WTC11 (cell line): ENCODE data around the gene REX1BD. TPM values are rescaled to one million over a fixed set of nuclear protein-coding genes. Genes with fewer than 3 reads are reported as not detected.

Experiments
- ATAC-seq: fragments of 200-7000 bp; cut with Tn5 transposase; 2 replicates; pipeline ENCODE4 v1.10.0; 2021; ENCODE audit warnings: mild to moderate bottlenecking, moderate library complexity
- CTCF ChIA-PET: fragments of 300-600 bp; sonication (Branson Sonifier 250); formaldehyde crosslinking; loops from one replicate; lab custom pipeline; 2021; ENCODE audit warnings: antibody characterized with exemption; lab: Charles Lee
- POLR2A ChIA-PET: fragments of 350-600 bp; sonication (Branson Sonifier 250); formaldehyde crosslinking; loops from one replicate; lab custom pipeline; 2021; ENCODE audit warnings: antibody characterized with exemption; lab: Charles Lee
- DNase-seq: peaks from one replicate; pipeline ENCODE4 v3.0.0; 2021; ENCODE audit warnings: low spot score
- H3K27ac Mint-ChIP-seq: 2 replicates; pipeline ENCODE4 v1.8.0; 2021; ENCODE audit warnings: mixed read lengths
- H3K27me3 Mint-ChIP-seq: 2 replicates; pipeline ENCODE4 v1.8.0; 2021; ENCODE audit warnings: low read depth, mild to moderate bottlenecking, moderate library complexity, mixed read lengths
- H3K36me3 Mint-ChIP-seq: 2 replicates; pipeline ENCODE4 v1.8.0; 2021; ENCODE audit warnings: mixed read lengths
- H3K4me1 Mint-ChIP-seq: 2 replicates; pipeline ENCODE4 v1.8.0; 2022; ENCODE audit warnings: mixed read lengths
- H3K4me3 Mint-ChIP-seq: 2 replicates; pipeline ENCODE4 v1.8.0; 2021; ENCODE audit warnings: mild to moderate bottlenecking, moderate library complexity, mixed read lengths
- H3K9me3 Mint-ChIP-seq: 2 replicates; pipeline ENCODE4 v1.8.0; 2021; ENCODE audit warnings: mixed read lengths
- ELF4 ChIP-seq: sonication (generic); formaldehyde crosslinking; IDR thresholded peaks from 2 replicates; pipeline ENCODE4 v1.8.1; 2022; ENCODE audit warnings: low read depth, mild to moderate bottlenecking, moderate library complexity, missing genetic modification reagents
- EMX1 ChIP-seq: fragments of 250-450 bp; sonication (Bioruptor Pico); IDR thresholded peaks from 2 replicates; pipeline ENCODE4 v1.8.0; 2021; ENCODE audit warnings: mild to moderate bottlenecking
- FOXP1 ChIP-seq: sonication (generic); formaldehyde crosslinking; IDR thresholded peaks from 2 replicates; pipeline ENCODE4 v1.8.0; 2022; ENCODE audit warnings: missing genetic modification reagents, mild to moderate bottlenecking, moderate library complexity, borderline replicate concordance
- GABPB1 ChIP-seq: sonication (generic); formaldehyde crosslinking; IDR thresholded peaks from 2 replicates; pipeline ENCODE4 v1.8.1; 2023; ENCODE audit warnings: mild to moderate bottlenecking, missing genetic modification reagents
- GRHL2 ChIP-seq: fragments of 250-450 bp; sonication (Bioruptor Pico); IDR thresholded peaks from 2 replicates; pipeline ENCODE4 v1.8.0; 2022; ENCODE audit warnings: mild to moderate bottlenecking, moderate library complexity; ENCODE audit not compliant: insufficient replicate concordance, severe bottlenecking
- JUN ChIP-seq: sonication (generic); formaldehyde crosslinking; IDR thresholded peaks from 2 replicates; pipeline ENCODE4 v1.8.0; 2023; ENCODE audit warnings: mild to moderate bottlenecking, missing genetic modification reagents
- MYBL2 ChIP-seq: sonication (generic); formaldehyde crosslinking; IDR thresholded peaks from 2 replicates; pipeline ENCODE4 v1.8.1; 2023; ENCODE audit warnings: mild to moderate bottlenecking, moderate library complexity, missing genetic modification reagents
- NR3C1 ChIP-seq: sonication (generic); formaldehyde crosslinking; conservative IDR thresholded peaks from 2 replicates; pipeline ENCODE4 v1.8.1; 2023; ENCODE audit warnings: low read depth, mild to moderate bottlenecking, missing genetic modification reagents
- ZNF423 ChIP-seq: fragments of 250-450 bp; sonication (Bioruptor Pico); IDR thresholded peaks from 2 replicates; pipeline ENCODE4 v2.1.2; 2022; ENCODE audit warnings: mild to moderate bottlenecking, moderate library complexity
- ZNF532 ChIP-seq: fragments of 250-450 bp; sonication (Bioruptor Pico); IDR thresholded peaks from 2 replicates; pipeline ENCODE4 v1.9.0; 2021; ENCODE audit warnings: mild to moderate bottlenecking, borderline replicate concordance
- total RNA-seq: library from RNA; stranded (reverse); gene quantifications from 3 replicates; pipeline ENCODE4 v1.2.3, GENCODE V29; 2021
- TF ChIP-seq, protein P1 (sequence below): sonication (generic); formaldehyde crosslinking; IDR thresholded peaks from 2 replicates; pipeline ENCODE4 v1.8.0; 2023; ENCODE audit warnings: missing genetic modification reagents, mild to moderate bottlenecking, borderline replicate concordance
- TF ChIP-seq, protein P2 (sequence below): sonication (generic); formaldehyde crosslinking; IDR thresholded peaks from 2 replicates; pipeline ENCODE4 v1.8.0; 2022; ENCODE audit warnings: mild to moderate bottlenecking, missing genetic modification reagents

Gene REX1BD
- total RNA-seq, 1 experiment from 2014 or later, result 90.2 TPM

DNA sequence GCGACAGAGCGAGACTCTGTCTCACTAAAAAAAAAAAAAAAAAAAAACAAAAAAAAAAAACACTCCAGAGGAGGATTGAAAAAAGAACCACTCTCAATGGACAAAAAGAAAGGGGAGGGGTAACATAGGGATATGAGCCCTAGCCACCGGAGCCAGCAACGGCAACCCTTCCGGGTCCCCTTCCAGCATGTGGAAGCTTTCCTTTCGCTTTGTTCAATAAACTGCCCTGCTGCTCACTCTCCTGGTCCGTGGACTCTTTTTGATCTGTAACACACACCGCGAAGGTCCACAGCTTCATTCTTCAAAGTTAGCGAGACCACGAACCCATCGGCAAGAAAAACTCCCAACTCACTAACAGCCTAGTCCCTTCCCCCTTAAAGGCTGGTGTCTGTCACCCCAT lies 1.0 kb upstream of the REX1BD start (continued):
- TF ChIP-seq, protein P1, sequence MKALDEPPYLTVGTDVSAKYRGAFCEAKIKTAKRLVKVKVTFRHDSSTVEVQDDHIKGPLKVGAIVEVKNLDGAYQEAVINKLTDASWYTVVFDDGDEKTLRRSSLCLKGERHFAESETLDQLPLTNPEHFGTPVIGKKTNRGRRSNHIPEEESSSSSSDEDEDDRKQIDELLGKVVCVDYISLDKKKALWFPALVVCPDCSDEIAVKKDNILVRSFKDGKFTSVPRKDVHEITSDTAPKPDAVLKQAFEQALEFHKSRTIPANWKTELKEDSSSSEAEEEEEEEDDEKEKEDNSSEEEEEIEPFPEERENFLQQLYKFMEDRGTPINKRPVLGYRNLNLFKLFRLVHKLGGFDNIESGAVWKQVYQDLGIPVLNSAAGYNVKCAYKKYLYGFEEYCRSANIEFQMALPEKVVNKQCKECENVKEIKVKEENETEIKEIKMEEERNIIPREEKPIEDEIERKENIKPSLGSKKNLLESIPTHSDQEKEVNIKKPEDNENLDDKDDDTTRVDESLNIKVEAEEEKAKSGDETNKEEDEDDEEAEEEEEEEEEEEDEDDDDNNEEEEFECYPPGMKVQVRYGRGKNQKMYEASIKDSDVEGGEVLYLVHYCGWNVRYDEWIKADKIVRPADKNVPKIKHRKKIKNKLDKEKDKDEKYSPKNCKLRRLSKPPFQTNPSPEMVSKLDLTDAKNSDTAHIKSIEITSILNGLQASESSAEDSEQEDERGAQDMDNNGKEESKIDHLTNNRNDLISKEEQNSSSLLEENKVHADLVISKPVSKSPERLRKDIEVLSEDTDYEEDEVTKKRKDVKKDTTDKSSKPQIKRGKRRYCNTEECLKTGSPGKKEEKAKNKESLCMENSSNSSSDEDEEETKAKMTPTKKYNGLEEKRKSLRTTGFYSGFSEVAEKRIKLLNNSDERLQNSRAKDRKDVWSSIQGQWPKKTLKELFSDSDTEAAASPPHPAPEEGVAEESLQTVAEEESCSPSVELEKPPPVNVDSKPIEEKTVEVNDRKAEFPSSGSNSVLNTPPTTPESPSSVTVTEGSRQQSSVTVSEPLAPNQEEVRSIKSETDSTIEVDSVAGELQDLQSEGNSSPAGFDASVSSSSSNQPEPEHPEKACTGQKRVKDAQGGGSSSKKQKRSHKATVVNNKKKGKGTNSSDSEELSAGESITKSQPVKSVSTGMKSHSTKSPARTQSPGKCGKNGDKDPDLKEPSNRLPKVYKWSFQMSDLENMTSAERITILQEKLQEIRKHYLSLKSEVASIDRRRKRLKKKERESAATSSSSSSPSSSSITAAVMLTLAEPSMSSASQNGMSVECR (CRISPR knock-in tag), result no peak
- TF ChIP-seq EMX1 (CRISPR knock-in tag) (no peak), MYBL2 (CRISPR knock-in tag) (no peak), ELF4 (no peak), ZNF423 (no peak), GRHL2 (no peak), ZNF532 (CRISPR knock-in tag) (no peak)
- TF ChIP-seq, protein P2, sequence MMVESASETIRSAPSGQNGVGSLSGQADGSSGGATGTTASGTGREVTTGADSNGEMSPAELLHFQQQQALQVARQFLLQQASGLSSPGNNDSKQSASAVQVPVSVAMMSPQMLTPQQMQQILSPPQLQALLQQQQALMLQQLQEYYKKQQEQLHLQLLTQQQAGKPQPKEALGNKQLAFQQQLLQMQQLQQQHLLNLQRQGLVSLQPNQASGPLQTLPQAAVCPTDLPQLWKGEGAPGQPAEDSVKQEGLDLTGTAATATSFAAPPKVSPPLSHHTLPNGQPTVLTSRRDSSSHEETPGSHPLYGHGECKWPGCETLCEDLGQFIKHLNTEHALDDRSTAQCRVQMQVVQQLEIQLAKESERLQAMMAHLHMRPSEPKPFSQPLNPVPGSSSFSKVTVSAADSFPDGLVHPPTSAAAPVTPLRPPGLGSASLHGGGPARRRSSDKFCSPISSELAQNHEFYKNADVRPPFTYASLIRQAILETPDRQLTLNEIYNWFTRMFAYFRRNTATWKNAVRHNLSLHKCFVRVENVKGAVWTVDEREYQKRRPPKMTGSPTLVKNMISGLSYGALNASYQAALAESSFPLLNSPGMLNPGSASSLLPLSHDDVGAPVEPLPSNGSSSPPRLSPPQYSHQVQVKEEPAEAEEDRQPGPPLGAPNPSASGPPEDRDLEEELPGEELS (CRISPR knock-in tag), result no peak

DNA sequence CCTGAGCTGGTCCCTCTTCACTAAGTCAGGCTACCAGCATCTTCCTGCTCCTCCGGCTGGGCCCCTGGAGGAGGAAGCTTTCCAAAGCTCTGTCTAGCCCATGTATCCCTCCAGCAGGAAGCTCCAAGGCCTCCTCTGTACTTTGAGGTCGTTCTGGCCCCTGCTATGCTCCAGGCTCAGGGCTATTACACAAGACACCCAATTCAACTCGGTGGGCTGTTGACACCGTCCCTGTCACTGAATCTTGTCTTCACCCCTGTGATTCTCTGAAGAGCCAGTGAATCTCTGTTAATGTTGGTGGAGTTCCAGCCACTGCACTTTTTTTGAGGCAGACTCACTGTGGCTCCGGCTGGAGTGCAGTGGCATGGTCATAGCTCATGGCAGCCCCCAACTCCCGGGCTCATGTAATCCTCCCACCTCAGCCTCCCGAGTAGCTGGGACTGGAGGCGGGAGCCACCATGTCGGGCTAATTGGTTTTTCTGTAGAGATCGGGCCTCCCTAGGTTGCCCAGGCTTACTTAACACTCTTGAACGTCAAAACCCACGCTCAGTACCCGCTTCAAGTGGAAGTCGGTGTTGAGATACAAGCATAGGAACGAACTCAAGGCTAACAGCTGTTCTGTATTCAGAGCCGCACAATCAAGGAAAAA lies 512 bp upstream of the REX1BD start:
- Mint-ChIP-seq H3K27me3 (peaks cover 10% of the 10 kb centered on the region), H3K4me1 (peaks cover 25% of the 10 kb centered on the region), H3K36me3 (0 out of 2 replicates have a peak, but pooled peaks cover 3% of the 10 kb centered on the region)
- no peak for ATAC-seq
- no peak for DNase-seq
- CTCF ChIA-PET, result interaction anchor here (0.6 to 4.5 kb wide), 22 partner anchors 9 to 340 kb away, joined by 3 to 39 read pairs (median 5); partner anchors contain the start of genes CRLF1, ELL, KXD1 and UBA52
- TF ChIP-seq GABPB1 (CRISPR knock-in tag) (peak; percentile 40; the same call in 1 of the 2 replicates), ZNF423 (no peak), JUN (CRISPR knock-in tag) (no peak), NR3C1 (CRISPR knock-in tag) (no peak), FOXP1 (CRISPR knock-in tag) (no peak)
- TF ChIP-seq, all 79 proteins: peak for 1
- Mint-ChIP-seq H3K9me3 (0 out of 2 replicates have a peak, but pooled peaks cover 3% of the 10 kb centered on the region), H3K27ac (peak overlapping the region; percentile 89), H3K4me3 (peak overlapping the region; percentile 86)
- POLR2A ChIA-PET, result interaction anchor here (0.7 to 1.7 kb wide), 2 partner anchors 68 to 82 kb away, joined by 4 to 9 read pairs; no protein-coding TSS in a partner anchor
